HepG2 (cell line): ENCODE measurements around the gene MAPK8IP1. TPM values are rescaled to one million over a fixed set of nuclear protein-coding genes. Genes with fewer than 3 reads are reported as not detected.

Experiments
- BHLHE40 ChIP-seq: IDR thresholded peaks from 2 replicates; pipeline ENCODE4 v1.6.1; 2011; ENCODE audit warnings: low read length, improper control_type of control experiment
- CBFB ChIP-seq: sonication (generic); formaldehyde crosslinking; IDR thresholded peaks from 2 replicates; pipeline ENCODE4 v1.4.0; 2020; ENCODE audit warnings: missing genetic modification reagents
- FOSL1 ChIP-seq: sonication (generic); formaldehyde crosslinking; IDR thresholded peaks from 2 replicates; pipeline ENCODE4 v1.9.0; 2021; ENCODE audit warnings: missing genetic modification reagents, borderline replicate concordance
- KMT2B ChIP-seq: IDR thresholded peaks from 2 replicates; pipeline ENCODE4 v1.6.1; 2016; ENCODE audit warnings: missing genetic modification reagents, missing compliant biosample characterization
- MTA3 ChIP-seq: sonication (generic); formaldehyde crosslinking; IDR thresholded peaks from 2 replicates; pipeline ENCODE4 v1.4.0; 2020; ENCODE audit warnings: missing genetic modification reagents
- NR1H2 ChIP-seq: sonication (generic); formaldehyde crosslinking; IDR thresholded peaks from 2 replicates; pipeline ENCODE4 v1.8.1; 2022; ENCODE audit warnings: low read depth, missing genetic modification reagents, borderline replicate concordance
- RXRB ChIP-seq: IDR thresholded peaks from 2 replicates; pipeline ENCODE4 v1.6.1; 2016; ENCODE audit warnings: borderline replicate concordance, missing genetic modification reagents, missing compliant biosample characterization
- WIZ ChIP-seq: sonication (generic); formaldehyde crosslinking; IDR thresholded peaks from 2 replicates; pipeline ENCODE4 v1.5.1; 2020; ENCODE audit warnings: mild to moderate bottlenecking, missing genetic modification reagents
- ZMAT3 ChIP-seq: sonication (generic); formaldehyde crosslinking; conservative IDR thresholded peaks from 2 replicates; pipeline ENCODE4 v1.7.0; 2021; ENCODE audit warnings: missing genetic modification reagents
- ZMYM2 ChIP-seq: sonication (generic); formaldehyde crosslinking; IDR thresholded peaks from 2 replicates; pipeline ENCODE4 v1.8.0; 2022; ENCODE audit warnings: mild to moderate bottlenecking, missing genetic modification reagents
- ZNF30 ChIP-seq: sonication (generic); formaldehyde crosslinking; IDR thresholded peaks from 2 replicates; pipeline ENCODE4 v1.5.0; 2020; ENCODE audit warnings: mild to moderate bottlenecking, missing genetic modification reagents
- ZNF552 ChIP-seq: sonication (generic); formaldehyde crosslinking; IDR thresholded peaks from 2 replicates; pipeline ENCODE4 v1.9.0; 2022; ENCODE audit warnings: missing genetic modification reagents, mild to moderate bottlenecking, borderline replicate concordance
- ZNF615 ChIP-seq: sonication (generic); formaldehyde crosslinking; IDR thresholded peaks from 2 replicates; pipeline ENCODE4 v1.5.0; 2020; ENCODE audit warnings: mild to moderate bottlenecking, missing genetic modification reagents, borderline replicate concordance
- ZNF674 ChIP-seq: sonication (generic); formaldehyde crosslinking; IDR thresholded peaks from 2 replicates; pipeline ENCODE4 v1.5.0; 2020; ENCODE audit warnings: low read depth, mild to moderate bottlenecking, missing genetic modification reagents
- ZNF7 ChIP-seq: IDR thresholded peaks from 2 replicates; pipeline ENCODE4 v1.6.1; 2016; ENCODE audit warnings: missing biosample characterization, missing genetic modification reagents
- ZSCAN30 ChIP-seq: sonication (generic); formaldehyde crosslinking; IDR thresholded peaks from 2 replicates; pipeline ENCODE4 v1.5.0; 2020; ENCODE audit warnings: mild to moderate bottlenecking, missing genetic modification reagents
- polyA plus RNA-seq, 8 experiments: library from polyadenylated mRNA; depleted of rRNA in 3 of 8; stranded (reverse) in 7 of 8; unstranded in 1 of 8; fragments of >200 nt; fragmentation: Illumina TruSeq in 4 of 8; extraction: Trizol in 4 of 8; gene quantifications; 2 replicates each; pipeline versions ENCODE4 v1.2.1 to v1.2.3, GENCODE V29; 2011 to 2016; ENCODE audit warnings: low read depth in 4 of 8, missing spikeins in 1 of 8, mixed read lengths in 1 of 8; ENCODE audit not compliant: insufficient read depth in 1 of 8
- total RNA-seq, 5 experiments: library from RNA; depleted of rRNA; stranded (reverse); fragments of >200 nt; fragmentation: Illumina TruSeq; extraction: Trizol; gene quantifications; 2 replicates each; pipeline ENCODE4 v1.2.3, GENCODE V29; 2016; ENCODE audit warnings: low read depth in 1 of 5
- TF ChIP-seq, protein P1 (sequence below): IDR thresholded peaks from 2 replicates; pipeline ENCODE4 v1.6.1; 2016; ENCODE audit warnings: missing biosample characterization, missing genetic modification reagents, low read depth
- TF ChIP-seq, protein P2 (sequence below): sonication (generic); formaldehyde crosslinking; IDR thresholded peaks from 2 replicates; pipeline ENCODE4 v1.4.0; 2020; ENCODE audit warnings: mild to moderate bottlenecking, missing genetic modification reagents
- TF ChIP-seq, protein P3 (sequence below): sonication (generic); formaldehyde crosslinking; IDR thresholded peaks from 2 replicates; pipeline ENCODE4 v1.4.0; 2020; ENCODE audit warnings: missing genetic modification reagents
- TF ChIP-seq, protein P4 (sequence below): IDR thresholded peaks from 2 replicates; pipeline ENCODE4 v1.6.1; 2016; ENCODE audit warnings: low read depth, borderline replicate concordance
- TF ChIP-seq, protein P5 (sequence below): sonication (generic); formaldehyde crosslinking; IDR thresholded peaks from 2 replicates; pipeline ENCODE4 v1.4.0; 2020; ENCODE audit warnings: missing genetic modification reagents

Gene MAPK8IP1
- total and polyA plus RNA-seq, 2 of the 13 experiments (the other 11 are each of a cell fraction or from before 2014, with no cell fraction given), result 2.2 to 4.2 TPM

DNA sequence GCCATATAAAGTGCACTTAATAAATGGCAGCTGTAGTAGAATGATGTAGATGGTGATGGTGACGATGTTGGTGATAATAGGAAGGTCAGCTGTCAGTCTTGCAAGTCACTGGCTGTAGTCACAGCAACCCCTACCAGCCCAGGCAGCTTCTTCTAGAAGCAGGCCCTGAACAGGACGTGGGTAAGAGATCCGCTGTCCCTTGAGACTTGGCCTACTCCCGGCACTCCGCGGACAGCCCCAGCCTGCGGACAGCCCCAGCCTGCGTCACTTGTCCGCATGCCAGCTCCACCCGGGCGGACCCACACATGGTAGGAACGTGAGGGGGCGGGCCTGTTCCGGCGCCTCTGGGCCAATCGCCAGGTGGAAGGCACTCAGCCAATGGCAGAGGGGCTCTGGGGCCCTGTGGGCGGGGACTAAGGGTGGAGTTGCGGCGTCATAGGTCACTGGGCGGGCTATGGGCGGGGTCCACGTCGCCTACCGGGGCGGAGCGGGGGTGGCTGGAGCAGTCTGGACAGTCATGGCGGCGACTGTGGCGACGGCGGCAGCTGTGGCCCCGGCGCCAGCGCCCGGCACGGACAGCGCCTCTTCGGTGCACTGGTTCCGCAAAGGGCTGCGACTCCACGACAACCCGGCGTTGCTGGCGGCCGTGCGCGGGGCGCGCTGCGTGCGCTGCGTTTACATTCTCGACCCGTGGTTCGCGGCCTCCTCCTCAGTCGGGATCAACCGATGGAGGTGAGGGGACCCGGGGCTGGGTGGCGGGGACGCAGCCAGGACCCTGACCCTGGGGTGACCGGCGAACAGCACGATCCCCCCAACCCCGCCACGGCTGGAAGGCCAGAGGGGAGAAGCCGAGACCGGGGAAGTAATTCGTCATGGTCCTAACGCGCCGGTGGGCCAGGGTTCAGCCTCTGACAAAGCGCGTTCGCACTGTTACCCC, 38.2 kb upstream of the MAPK8IP1 start, which contains the start of gene CRY2 (continued):
- TF ChIP-seq, protein P1, sequence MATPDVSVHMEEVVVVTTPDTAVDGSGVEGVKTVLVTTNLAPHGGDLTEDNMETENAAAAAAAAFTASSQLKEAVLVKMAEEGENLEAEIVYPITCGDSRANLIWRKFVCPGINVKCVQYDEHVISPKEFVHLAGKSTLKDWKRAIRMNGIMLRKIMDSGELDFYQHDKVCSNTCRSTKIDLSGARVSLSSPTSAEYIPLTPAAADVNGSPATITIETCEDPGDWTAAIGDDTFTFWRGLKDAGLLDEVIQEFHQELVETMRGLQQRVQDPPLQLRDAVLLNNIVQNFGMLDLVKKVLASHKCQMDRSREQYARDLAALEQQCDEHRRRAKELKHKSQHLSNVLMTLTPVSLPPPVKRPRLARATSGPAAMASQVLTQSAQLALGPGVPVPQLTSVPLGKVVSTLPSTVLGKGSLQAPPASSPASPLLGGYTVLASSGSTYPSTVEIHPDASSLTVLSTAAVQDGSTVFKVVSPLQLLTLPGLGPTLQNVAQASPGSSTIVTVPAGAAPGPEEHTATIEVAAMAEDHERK, result no peak
- TF ChIP-seq FOSL1 (CRISPR knock-in tag), result no peak
- TF ChIP-seq, protein P2, sequence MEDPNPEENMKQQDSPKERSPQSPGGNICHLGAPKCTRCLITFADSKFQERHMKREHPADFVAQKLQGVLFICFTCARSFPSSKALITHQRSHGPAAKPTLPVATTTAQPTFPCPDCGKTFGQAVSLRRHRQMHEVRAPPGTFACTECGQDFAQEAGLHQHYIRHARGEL (CRISPR knock-in tag), result no peak
- TF ChIP-seq BHLHE40, result peak; percentile 99
- TF ChIP-seq ZSCAN30 (CRISPR knock-in tag), result peak; percentile 64
- TF ChIP-seq, protein P3, sequence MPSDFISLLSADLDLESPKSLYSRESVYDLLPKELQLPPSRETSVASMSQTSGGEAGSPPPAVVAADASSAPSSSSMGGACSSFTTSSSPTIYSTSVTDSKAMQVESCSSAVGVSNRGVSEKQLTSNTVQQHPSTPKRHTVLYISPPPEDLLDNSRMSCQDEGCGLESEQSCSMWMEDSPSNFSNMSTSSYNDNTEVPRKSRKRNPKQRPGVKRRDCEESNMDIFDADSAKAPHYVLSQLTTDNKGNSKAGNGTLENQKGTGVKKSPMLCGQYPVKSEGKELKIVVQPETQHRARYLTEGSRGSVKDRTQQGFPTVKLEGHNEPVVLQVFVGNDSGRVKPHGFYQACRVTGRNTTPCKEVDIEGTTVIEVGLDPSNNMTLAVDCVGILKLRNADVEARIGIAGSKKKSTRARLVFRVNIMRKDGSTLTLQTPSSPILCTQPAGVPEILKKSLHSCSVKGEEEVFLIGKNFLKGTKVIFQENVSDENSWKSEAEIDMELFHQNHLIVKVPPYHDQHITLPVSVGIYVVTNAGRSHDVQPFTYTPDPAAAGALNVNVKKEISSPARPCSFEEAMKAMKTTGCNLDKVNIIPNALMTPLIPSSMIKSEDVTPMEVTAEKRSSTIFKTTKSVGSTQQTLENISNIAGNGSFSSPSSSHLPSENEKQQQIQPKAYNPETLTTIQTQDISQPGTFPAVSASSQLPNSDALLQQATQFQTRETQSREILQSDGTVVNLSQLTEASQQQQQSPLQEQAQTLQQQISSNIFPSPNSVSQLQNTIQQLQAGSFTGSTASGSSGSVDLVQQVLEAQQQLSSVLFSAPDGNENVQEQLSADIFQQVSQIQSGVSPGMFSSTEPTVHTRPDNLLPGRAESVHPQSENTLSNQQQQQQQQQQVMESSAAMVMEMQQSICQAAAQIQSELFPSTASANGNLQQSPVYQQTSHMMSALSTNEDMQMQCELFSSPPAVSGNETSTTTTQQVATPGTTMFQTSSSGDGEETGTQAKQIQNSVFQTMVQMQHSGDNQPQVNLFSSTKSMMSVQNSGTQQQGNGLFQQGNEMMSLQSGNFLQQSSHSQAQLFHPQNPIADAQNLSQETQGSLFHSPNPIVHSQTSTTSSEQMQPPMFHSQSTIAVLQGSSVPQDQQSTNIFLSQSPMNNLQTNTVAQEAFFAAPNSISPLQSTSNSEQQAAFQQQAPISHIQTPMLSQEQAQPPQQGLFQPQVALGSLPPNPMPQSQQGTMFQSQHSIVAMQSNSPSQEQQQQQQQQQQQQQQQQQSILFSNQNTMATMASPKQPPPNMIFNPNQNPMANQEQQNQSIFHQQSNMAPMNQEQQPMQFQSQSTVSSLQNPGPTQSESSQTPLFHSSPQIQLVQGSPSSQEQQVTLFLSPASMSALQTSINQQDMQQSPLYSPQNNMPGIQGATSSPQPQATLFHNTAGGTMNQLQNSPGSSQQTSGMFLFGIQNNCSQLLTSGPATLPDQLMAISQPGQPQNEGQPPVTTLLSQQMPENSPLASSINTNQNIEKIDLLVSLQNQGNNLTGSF (CRISPR knock-in tag), result no peak
- TF ChIP-seq ZNF7 (CRISPR knock-in tag), result no peak
- TF ChIP-seq NR1H2 (CRISPR knock-in tag), result no peak; the same call in 1 of the 2 replicates
- 0 out of 2 replicates have a peak, but pooled peaks have one; percentile 55 for TF ChIP-seq ZNF30 (CRISPR knock-in tag)
- no peak for TF ChIP-seq ZNF674 (CRISPR knock-in tag)
- TF ChIP-seq, protein P4, sequence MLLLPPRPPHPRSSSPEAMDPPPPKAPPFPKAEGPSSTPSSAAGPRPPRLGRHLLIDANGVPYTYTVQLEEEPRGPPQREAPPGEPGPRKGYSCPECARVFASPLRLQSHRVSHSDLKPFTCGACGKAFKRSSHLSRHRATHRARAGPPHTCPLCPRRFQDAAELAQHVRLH, result no peak
- peak; percentile 86; the same call in 1 of the 2 replicates for TF ChIP-seq ZMAT3 (CRISPR knock-in tag)
- no peak for TF ChIP-seq MTA3 (CRISPR knock-in tag)
- no peak for TF ChIP-seq KMT2B (CRISPR knock-in tag)
- peak; percentile 9; the same call in 1 of the 2 replicates for TF ChIP-seq RXRB (CRISPR knock-in tag)
- TF ChIP-seq, protein P5, sequence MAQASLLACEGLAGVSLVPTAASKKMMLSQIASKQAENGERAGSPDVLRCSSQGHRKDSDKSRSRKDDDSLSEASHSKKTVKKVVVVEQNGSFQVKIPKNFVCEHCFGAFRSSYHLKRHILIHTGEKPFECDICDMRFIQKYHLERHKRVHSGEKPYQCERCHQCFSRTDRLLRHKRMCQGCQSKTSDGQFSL (CRISPR knock-in tag), result no peak
- 0 out of 2 replicates have a peak, but pooled peaks have one; percentile 30 for TF ChIP-seq ZNF552 (CRISPR knock-in tag)
- no peak for TF ChIP-seq ZNF615 (CRISPR knock-in tag)
- no peak; the same call in 1 of the 2 replicates for TF ChIP-seq ZMYM2 (CRISPR knock-in tag)
- TF ChIP-seq CBFB (CRISPR knock-in tag), result no peak
- TF ChIP-seq WIZ (CRISPR knock-in tag), result peak; percentile 85; the same call in 1 of the 2 replicates
